GM23338 (cell line): ENCODE results near the gene SLC35A2. TPM values are rescaled to one million over a fixed set of nuclear protein-coding genes. Genes with fewer than 3 reads are reported as not detected.

Experiments used
- ATAC-seq: fragments of 200-7000 bp; cut with Tn5 transposase; 3 replicates; pipeline ENCODE4 v1.9.1; 2020
- DNase-seq: peaks from one replicate; pipeline ENCODE4 v3.0.0-alpha.2; 2015; ENCODE audit warnings: low spot score
- H2AFZ ChIP-seq: fragments of 200-600 bp; sonication (generic); 2 replicates; pipeline ENCODE4 v1.8.0; 2016; ENCODE audit warnings: antibody characterized with exemption, mild to moderate bottlenecking, moderate library complexity
- H3F3A ChIP-seq: fragments of 200-600 bp; sonication (generic); replicated peaks from 2 replicates; pipeline ENCODE4 v1.8.0; 2017; ENCODE audit warnings: antibody characterized with exemption, mixed run types, low read depth
- H3K27ac ChIP-seq: fragments of 200-600 bp; sonication (generic); 2 replicates; pipeline ENCODE4 v1.6.1; 2016; ENCODE audit warnings: low read depth
- H3K27me3 ChIP-seq: fragments of 200-600 bp; sonication (generic); 2 replicates; pipeline ENCODE4 v1.8.0; 2016; ENCODE audit warnings: mild to moderate bottlenecking, mixed run types, moderate library complexity; ENCODE audit not compliant: insufficient read depth
- H3K36me3 ChIP-seq: fragments of 200-600 bp; sonication (generic); 2 replicates; pipeline ENCODE4 v1.8.0; 2016; ENCODE audit warnings: mild to moderate bottlenecking; ENCODE audit not compliant: insufficient read depth
- H3K4me1 ChIP-seq: fragments of 200-600 bp; sonication (generic); 2 replicates; pipeline ENCODE4 v1.8.0; 2016; ENCODE audit warnings: mild to moderate bottlenecking, moderate library complexity; ENCODE audit not compliant: insufficient read depth
- H3K4me2 ChIP-seq: fragments of 200-600 bp; sonication (generic); 2 replicates; pipeline ENCODE4 v1.7.1; 2017; ENCODE audit warnings: mixed run types
- H3K4me3 ChIP-seq: fragments of 200-600 bp; sonication (generic); 2 replicates; pipeline ENCODE4 v1.6.1; 2016; ENCODE audit warnings: mixed run types
- H3K79me2 ChIP-seq: fragments of 200-600 bp; sonication (generic); replicated peaks from 2 replicates; pipeline ENCODE4 v1.8.0; 2017; ENCODE audit warnings: mild to moderate bottlenecking; ENCODE audit not compliant: insufficient read depth
- H3K9me2 ChIP-seq: fragments of 200-600 bp; sonication (generic); 2 replicates; pipeline ENCODE4 v1.8.0; 2017; ENCODE audit not compliant: insufficient read depth
- H4K20me1 ChIP-seq: fragments of 200-600 bp; sonication (generic); replicated peaks from 2 replicates; pipeline ENCODE4 v1.8.0; 2017; ENCODE audit warnings: mild to moderate bottlenecking; ENCODE audit not compliant: insufficient read depth
- H3K27ac Mint-ChIP-seq: 2 replicates; pipeline ENCODE4 v1.8.0; 2020; ENCODE audit warnings: inconsistent platforms, mild to moderate bottlenecking, moderate library complexity, mixed read lengths
- H3K27me3 Mint-ChIP-seq: 3 replicates; pipeline ENCODE4 v1.8.0; 2022; ENCODE audit warnings: low read depth, mild to moderate bottlenecking, moderate library complexity, mixed read lengths, inconsistent platforms; ENCODE audit not compliant: insufficient read depth, poor library complexity
- H3K36me3 Mint-ChIP-seq: 3 replicates; pipeline ENCODE4 v1.8.0; 2021; ENCODE audit warnings: low read depth, mild to moderate bottlenecking, inconsistent platforms, moderate library complexity, mixed read lengths
- H3K4me1 Mint-ChIP-seq: 3 replicates; pipeline ENCODE4 v1.8.0; 2020; ENCODE audit warnings: mild to moderate bottlenecking, inconsistent platforms, mixed read lengths
- H3K4me3 Mint-ChIP-seq: 3 replicates; pipeline ENCODE4 v1.8.0; 2021; ENCODE audit warnings: moderate library complexity, mild to moderate bottlenecking, inconsistent platforms, mixed read lengths
- H3K9me3 Mint-ChIP-seq: 3 replicates; pipeline ENCODE4 v1.8.0; 2020; ENCODE audit warnings: moderate library complexity, mild to moderate bottlenecking, inconsistent platforms, mixed read lengths
- CREB1 ChIP-seq: fragments of 250-450 bp; sonication (Bioruptor Pico); IDR thresholded peaks from 2 replicates; pipeline ENCODE4 v1.5.0; 2020; ENCODE audit warnings: low read depth, mild to moderate bottlenecking, moderate library complexity
- EZH2 ChIP-seq: fragments of 200-600 bp; sonication (generic); IDR thresholded peaks from one replicate; pipeline ENCODE4 v1.8.0; 2017; ENCODE audit warnings: antibody characterized with exemption, mild to moderate bottlenecking, low read depth; ENCODE audit not compliant: unreplicated experiment
- EZH2phosphoT487 ChIP-seq: fragments of 200-600 bp; sonication (generic); IDR thresholded peaks from one replicate; pipeline ENCODE4 v1.8.1; 2018; ENCODE audit warnings: antibody characterized with exemption; ENCODE audit not compliant: unreplicated experiment
- JUNB ChIP-seq: IDR thresholded peaks from one replicate; pipeline ENCODE4 v1.6.1; 2016; ENCODE audit warnings: antibody characterized with exemption; ENCODE audit not compliant: unreplicated experiment
- NANOG ChIP-seq: IDR thresholded peaks from 2 replicates; pipeline ENCODE4 v1.6.1; 2016; ENCODE audit warnings: antibody characterized with exemption, borderline replicate concordance
- POLR2AphosphoS5 ChIP-seq: IDR thresholded peaks from 2 replicates; pipeline ENCODE4 v1.6.1; 2016; ENCODE audit warnings: antibody characterized with exemption, low read depth
- STAT1 ChIP-seq: IDR thresholded peaks from one replicate; pipeline ENCODE4 v1.6.1; 2016; ENCODE audit warnings: antibody characterized with exemption; ENCODE audit not compliant: unreplicated experiment
- polyA plus RNA-seq: library from polyadenylated mRNA; unstranded; fragments of >200 nt; fragmentation: Nextera tagmentation; extraction: Ambion mirVana; gene quantifications from 2 replicates; pipeline ENCODE4 v1.2.1, GENCODE V29; 2016
- total RNA-seq: library from RNA; depleted of rRNA; stranded (reverse); fragments of >200 nt; shearing (Covaris generic); gene quantifications from 2 replicates; pipeline ENCODE4 v1.2.3, GENCODE V29; 2014
- TF ChIP-seq, protein P1 (sequence below), 2 experiments: fragments of 200-600 bp in 1 of 2; sonication (generic) in 1 of 2; conservative IDR thresholded peaks; 2 replicates each; pipeline versions ENCODE4 v1.5.1 to v1.6.1; 2016 to 2017; ENCODE audit warnings: antibody characterized with exemption in 2 of 2, low read depth in 2 of 2, mild to moderate bottlenecking in 2 of 2, moderate library complexity in 1 of 2
- TF ChIP-seq, protein P2 (sequence below): fragments of 250-450 bp; sonication (Bioruptor Pico); IDR thresholded peaks from 2 replicates; pipeline ENCODE4 v1.5.0; 2020; ENCODE audit warnings: mild to moderate bottlenecking, moderate library complexity
- TF ChIP-seq, protein P3 (sequence below): IDR thresholded peaks from one replicate; pipeline ENCODE4 v1.6.1; 2018; ENCODE audit warnings: antibody characterized with exemption; ENCODE audit not compliant: unreplicated experiment

The SLC35A2 gene
- total and polyA plus RNA-seq, 2 experiments from 2014 or later: 13.0 to 16.4 TPM

DNA sequence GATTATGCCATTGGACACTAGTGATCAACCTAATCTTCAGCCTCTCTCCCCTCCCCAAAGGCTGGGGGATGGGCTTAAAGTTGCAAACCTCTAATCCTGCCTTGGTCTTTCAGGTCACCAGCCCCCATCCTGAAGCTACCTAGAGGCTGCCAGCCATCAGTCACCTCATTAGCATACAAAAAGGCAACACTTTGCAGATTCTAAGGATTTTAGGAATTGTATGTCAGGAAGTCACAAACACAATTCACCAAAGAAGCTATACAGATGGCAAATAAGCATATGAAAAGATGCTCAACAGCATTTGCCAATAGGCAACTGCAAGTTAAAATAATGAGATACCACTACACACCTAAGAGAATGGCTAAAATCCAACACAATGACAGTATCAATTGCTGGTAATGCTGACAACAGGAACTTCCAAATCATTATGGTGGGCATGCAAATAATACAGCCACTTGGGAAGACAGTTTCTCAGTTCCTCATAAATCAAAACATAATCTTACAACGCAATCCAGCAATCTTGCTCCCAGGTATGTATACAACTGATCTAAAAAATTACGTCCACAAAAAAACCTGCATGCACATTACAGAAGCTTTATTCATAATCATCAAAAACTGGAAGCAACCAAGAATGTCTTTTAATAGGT, 16.4 kb upstream of the SLC35A2 start:
- Mint-ChIP-seq H3K4me3 (peak overlapping the region; percentile 61), H3K27me3 (peaks cover 15% of the 10 kb centered on the region), H3K27ac (peak overlapping the region; percentile 98), H3K4me1 (peaks cover 31% of the 10 kb centered on the region), H3K36me3 (peaks cover 64% of the 10 kb centered on the region), H3K9me3 (no peaks in the 10 kb centered on the region)
- Histone ChIP-seq H3K9me2 (no peaks in the 10 kb centered on the region), H4K20me1 (no peaks in the 10 kb centered on the region), H3K4me2 (peak overlapping the region; percentile 58), H3K4me3 (peak overlapping the region; percentile 35), H3K27me3 (no peaks in the 10 kb centered on the region), H3K27ac (peak overlapping the region; percentile 97), H3K79me2 (peaks cover 19% of the 10 kb centered on the region), H3F3A (no peaks in the 10 kb centered on the region), H3K4me1 (peaks cover 5% of the 10 kb centered on the region), H3K36me3 (no peaks in the 10 kb centered on the region), H2AFZ (no peak overlapping the region)
- ATAC-seq: peak; percentile 86
- TF ChIP-seq CREB1: no peak
- TF ChIP-seq NANOG: peak; percentile 92
- peak; percentile 87 for DNase-seq

DNA sequence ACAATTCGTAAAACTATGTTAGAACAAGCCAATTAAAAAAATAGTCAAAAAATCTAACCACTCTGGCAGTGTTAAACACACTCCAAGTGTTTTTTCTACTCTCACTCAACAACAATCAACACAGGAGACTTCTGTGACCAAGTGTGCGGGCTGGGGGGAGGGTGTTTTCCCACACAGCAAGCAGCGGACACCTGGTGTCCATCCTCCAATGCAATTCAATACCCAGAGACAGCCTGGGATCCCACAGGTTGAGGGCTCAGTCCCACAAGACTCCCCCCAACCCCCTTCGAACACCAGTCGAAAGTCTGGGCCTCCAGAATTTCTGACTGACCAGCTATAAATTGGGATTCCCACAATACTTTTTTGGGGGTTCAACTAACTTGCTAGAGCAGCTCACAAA, 15.7 kb upstream of the SLC35A2 start:
- H3K4me2 ChIP-seq: peak overlapping the region; percentile 58
- no peaks in the 10 kb centered on the region for H3F3A ChIP-seq
- Mint-ChIP-seq H3K27ac (peak overlapping the region; percentile 98), H3K9me3 (no peaks in the 10 kb centered on the region), H3K27me3 (peaks cover 15% of the 10 kb centered on the region), H3K36me3 (peaks cover 67% of the 10 kb centered on the region), H3K4me1 (peaks cover 31% of the 10 kb centered on the region), H3K4me3 (peak overlapping the region; percentile 61)
- H2AFZ ChIP-seq: no peak overlapping the region
- H3K9me2 ChIP-seq: no peaks in the 10 kb centered on the region
- H3K36me3 ChIP-seq: no peaks in the 10 kb centered on the region
- peaks cover 5% of the 10 kb centered on the region for H3K4me1 ChIP-seq
- peak overlapping the region; percentile 92 for H3K27ac ChIP-seq
- no peaks in the 10 kb centered on the region for H3K27me3 ChIP-seq
- H4K20me1 ChIP-seq: no peaks in the 10 kb centered on the region
- H3K79me2 ChIP-seq: peaks cover 19% of the 10 kb centered on the region
- DNase-seq (peak; percentile 74), ATAC-seq (peak; percentile 88)
- peak overlapping the region; percentile 35 for H3K4me3 ChIP-seq
- TF ChIP-seq POLR2AphosphoS5 (no peak), JUNB (no peak), EZH2phosphoT487 (no peak), EZH2 (no peak), CREB1 (no peak), STAT1 (no peak), NANOG (no peak)
- TF ChIP-seq, protein P1, sequence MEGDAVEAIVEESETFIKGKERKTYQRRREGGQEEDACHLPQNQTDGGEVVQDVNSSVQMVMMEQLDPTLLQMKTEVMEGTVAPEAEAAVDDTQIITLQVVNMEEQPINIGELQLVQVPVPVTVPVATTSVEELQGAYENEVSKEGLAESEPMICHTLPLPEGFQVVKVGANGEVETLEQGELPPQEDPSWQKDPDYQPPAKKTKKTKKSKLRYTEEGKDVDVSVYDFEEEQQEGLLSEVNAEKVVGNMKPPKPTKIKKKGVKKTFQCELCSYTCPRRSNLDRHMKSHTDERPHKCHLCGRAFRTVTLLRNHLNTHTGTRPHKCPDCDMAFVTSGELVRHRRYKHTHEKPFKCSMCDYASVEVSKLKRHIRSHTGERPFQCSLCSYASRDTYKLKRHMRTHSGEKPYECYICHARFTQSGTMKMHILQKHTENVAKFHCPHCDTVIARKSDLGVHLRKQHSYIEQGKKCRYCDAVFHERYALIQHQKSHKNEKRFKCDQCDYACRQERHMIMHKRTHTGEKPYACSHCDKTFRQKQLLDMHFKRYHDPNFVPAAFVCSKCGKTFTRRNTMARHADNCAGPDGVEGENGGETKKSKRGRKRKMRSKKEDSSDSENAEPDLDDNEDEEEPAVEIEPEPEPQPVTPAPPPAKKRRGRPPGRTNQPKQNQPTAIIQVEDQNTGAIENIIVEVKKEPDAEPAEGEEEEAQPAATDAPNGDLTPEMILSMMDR (conservative IDR thresholded peaks at IDR 0.05; ENCODE audit: low read depth in 2 of 2): no peak
- TF ChIP-seq, protein P2, sequence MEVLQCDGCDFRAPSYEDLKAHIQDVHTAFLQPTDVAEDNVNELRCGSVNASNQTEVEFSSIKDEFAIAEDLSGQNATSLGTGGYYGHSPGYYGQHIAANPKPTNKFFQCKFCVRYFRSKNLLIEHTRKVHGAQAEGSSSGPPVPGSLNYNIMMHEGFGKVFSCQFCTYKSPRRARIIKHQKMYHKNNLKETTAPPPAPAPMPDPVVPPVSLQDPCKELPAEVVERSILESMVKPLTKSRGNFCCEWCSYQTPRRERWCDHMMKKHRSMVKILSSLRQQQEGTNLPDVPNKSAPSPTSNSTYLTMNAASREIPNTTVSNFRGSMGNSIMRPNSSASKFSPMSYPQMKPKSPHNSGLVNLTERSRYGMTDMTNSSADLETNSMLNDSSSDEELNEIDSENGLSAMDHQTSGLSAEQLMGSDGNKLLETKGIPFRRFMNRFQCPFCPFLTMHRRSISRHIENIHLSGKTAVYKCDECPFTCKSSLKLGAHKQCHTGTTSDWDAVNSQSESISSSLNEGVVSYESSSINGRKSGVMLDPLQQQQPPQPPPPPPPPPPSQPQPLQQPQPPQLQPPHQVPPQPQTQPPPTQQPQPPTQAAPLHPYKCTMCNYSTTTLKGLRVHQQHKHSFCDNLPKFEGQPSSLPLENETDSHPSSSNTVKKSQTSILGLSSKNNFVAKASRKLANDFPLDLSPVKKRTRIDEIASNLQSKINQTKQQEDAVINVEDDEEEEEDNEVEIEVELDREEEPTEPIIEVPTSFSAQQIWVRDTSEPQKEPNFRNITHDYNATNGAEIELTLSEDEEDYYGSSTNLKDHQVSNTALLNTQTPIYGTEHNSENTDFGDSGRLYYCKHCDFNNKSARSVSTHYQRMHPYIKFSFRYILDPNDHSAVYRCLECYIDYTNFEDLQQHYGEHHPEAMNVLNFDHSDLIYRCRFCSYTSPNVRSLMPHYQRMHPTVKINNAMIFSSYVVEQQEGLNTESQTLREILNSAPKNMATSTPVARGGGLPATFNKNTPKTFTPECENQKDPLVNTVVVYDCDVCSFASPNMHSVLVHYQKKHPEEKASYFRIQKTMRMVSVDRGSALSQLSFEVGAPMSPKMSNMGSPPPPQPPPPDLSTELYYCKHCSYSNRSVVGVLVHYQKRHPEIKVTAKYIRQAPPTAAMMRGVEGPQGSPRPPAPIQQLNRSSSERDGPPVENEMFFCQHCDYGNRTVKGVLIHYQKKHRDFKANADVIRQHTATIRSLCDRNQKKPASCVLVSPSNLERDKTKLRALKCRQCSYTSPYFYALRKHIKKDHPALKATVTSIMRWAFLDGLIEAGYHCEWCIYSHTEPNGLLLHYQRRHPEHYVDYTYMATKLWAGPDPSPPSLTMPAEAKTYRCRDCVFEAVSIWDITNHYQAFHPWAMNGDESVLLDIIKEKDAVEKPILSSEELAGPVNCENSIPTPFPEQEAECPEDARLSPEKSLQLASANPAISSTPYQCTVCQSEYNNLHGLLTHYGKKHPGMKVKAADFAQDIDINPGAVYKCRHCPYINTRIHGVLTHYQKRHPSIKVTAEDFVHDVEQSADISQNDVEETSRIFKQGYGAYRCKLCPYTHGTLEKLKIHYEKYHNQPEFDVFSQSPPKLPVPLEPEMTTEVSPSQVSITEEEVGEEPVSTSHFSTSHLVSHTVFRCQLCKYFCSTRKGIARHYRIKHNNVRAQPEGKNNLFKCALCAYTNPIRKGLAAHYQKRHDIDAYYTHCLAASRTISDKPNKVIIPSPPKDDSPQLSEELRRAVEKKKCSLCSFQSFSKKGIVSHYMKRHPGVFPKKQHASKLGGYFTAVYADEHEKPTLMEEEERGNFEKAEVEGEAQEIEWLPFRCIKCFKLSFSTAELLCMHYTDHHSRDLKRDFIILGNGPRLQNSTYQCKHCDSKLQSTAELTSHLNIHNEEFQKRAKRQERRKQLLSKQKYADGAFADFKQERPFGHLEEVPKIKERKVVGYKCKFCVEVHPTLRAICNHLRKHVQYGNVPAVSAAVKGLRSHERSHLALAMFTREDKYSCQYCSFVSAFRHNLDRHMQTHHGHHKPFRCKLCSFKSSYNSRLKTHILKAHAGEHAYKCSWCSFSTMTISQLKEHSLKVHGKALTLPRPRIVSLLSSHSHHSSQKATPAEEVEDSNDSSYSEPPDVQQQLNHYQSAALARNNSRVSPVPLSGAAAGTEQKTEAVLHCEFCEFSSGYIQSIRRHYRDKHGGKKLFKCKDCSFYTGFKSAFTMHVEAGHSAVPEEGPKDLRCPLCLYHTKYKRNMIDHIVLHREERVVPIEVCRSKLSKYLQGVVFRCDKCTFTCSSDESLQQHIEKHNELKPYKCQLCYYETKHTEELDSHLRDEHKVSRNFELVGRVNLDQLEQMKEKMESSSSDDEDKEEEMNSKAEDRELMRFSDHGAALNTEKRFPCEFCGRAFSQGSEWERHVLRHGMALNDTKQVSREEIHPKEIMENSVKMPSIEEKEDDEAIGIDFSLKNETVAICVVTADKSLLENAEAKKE: no peak
- TF ChIP-seq, protein P3, sequence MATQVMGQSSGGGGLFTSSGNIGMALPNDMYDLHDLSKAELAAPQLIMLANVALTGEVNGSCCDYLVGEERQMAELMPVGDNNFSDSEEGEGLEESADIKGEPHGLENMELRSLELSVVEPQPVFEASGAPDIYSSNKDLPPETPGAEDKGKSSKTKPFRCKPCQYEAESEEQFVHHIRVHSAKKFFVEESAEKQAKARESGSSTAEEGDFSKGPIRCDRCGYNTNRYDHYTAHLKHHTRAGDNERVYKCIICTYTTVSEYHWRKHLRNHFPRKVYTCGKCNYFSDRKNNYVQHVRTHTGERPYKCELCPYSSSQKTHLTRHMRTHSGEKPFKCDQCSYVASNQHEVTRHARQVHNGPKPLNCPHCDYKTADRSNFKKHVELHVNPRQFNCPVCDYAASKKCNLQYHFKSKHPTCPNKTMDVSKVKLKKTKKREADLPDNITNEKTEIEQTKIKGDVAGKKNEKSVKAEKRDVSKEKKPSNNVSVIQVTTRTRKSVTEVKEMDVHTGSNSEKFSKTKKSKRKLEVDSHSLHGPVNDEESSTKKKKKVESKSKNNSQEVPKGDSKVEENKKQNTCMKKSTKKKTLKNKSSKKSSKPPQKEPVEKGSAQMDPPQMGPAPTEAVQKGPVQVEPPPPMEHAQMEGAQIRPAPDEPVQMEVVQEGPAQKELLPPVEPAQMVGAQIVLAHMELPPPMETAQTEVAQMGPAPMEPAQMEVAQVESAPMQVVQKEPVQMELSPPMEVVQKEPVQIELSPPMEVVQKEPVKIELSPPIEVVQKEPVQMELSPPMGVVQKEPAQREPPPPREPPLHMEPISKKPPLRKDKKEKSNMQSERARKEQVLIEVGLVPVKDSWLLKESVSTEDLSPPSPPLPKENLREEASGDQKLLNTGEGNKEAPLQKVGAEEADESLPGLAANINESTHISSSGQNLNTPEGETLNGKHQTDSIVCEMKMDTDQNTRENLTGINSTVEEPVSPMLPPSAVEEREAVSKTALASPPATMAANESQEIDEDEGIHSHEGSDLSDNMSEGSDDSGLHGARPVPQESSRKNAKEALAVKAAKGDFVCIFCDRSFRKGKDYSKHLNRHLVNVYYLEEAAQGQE: no peak
